HG02943 (cell line): Measurements from ENCODE around the gene FOXRED1.
"Not testable (repeated sequence)": the region's sequence is repeated elsewhere in the genome, so short reads cannot be mapped to it uniquely, and the experiment has no call there.

Experiments used
- ATAC-seq: cut with Tn5 transposase; IDR thresholded peaks from one replicate; pipeline ENCODE4 v1.9.1; 2021; ENCODE audit warnings: mild to moderate bottlenecking, low read depth, moderate library complexity; ENCODE audit not compliant: unreplicated experiment

The FOXRED1 gene

GRCh38 chr11:126268361-126268707 lies 620 bp upstream of the FOXRED1 start:
- no peak for ATAC-seq

- ATAC-seq, result no peak
Observed at GRCh38 chr11:126277322-126277721, 8.4 kb downstream of the FOXRED1 start.

- no peak for ATAC-seq
Observed at GRCh38 chr11:126277780-126278179, 8.8 kb downstream of the FOXRED1 start.

GRCh38 chr11:126279191-126279590 lies 10.2 kb downstream of the FOXRED1 start:
- ATAC-seq, result no peak

GRCh38 chr11:126280595-126280994 lies 11.6 kb downstream of the FOXRED1 start:
- no peak for ATAC-seq

GRCh38 chr11:126281245-126281644 lies 12.3 kb downstream of the FOXRED1 start:
- no peak for ATAC-seq

GRCh38 chr11:126281666-126282175 lies 12.8 kb downstream of the FOXRED1 start:
- ATAC-seq, result no peak

GRCh38 chr11:126282361-126282735 lies 13.4 kb downstream of the FOXRED1 start:
- ATAC-seq, result no peak

GRCh38 chr11:126282736-126283591 lies 14.0 kb downstream of the FOXRED1 start, which contains the start of gene TIRAP:
TIRAP (plus strand) TSS chr11:126283093; CDS start chr11:126290895, 7,802 bp downstream.
- peak; percentile 61 for ATAC-seq

GRCh38 chr11:126284829-126285228 lies 15.9 kb downstream of the FOXRED1 start:
- ATAC-seq, result peak; percentile 42

GRCh38 chr11:126288237-126288636 lies 19.3 kb downstream of the FOXRED1 start:
- no peak for ATAC-seq

GRCh38 chr11:126290887-126291286 lies 21.9 kb downstream of the FOXRED1 start:
- ATAC-seq, result no peak

GRCh38 chr11:126293726-126294125 lies 24.8 kb downstream of the FOXRED1 start:
- ATAC-seq, result no peak

- no peak for ATAC-seq
Observed at GRCh38 chr11:126297004-126297403, 28.1 kb downstream of the FOXRED1 start.

GRCh38 chr11:126303623-126304456 lies 34.9 kb downstream of the FOXRED1 start, which contains the start of gene DCPS:
DCPS (plus strand) TSS chr11:126304060; CDS start chr11:126304081, 21 bp downstream.
- ATAC-seq, result peak; percentile 78

GRCh38 chr11:126304457-126305075 lies 35.6 kb downstream of the FOXRED1 start:
- no peak for ATAC-seq

- no peak for ATAC-seq
Observed at GRCh38 chr11:126305699-126306098, 36.7 kb downstream of the FOXRED1 start.

GRCh38 chr11:126307706-126308105 lies 38.8 kb downstream of the FOXRED1 start:
- no peak for ATAC-seq

GRCh38 chr11:126308271-126308671 lies 39.3 kb downstream of the FOXRED1 start:
- ATAC-seq, result no peak

- not testable (repeated sequence) for ATAC-seq
Observed at GRCh38 chr11:126308771-126309170, 39.8 kb downstream of the FOXRED1 start.
